HG03558 (cell line): ENCODE measurements around the gene THADA.
"Not testable (repeated sequence)": the region's sequence is repeated elsewhere in the genome, so short reads cannot be mapped to it uniquely, and the experiment has no call there.

Experiments used
- ATAC-seq: cut with Tn5 transposase; IDR thresholded peaks from one replicate; pipeline ENCODE4 v1.9.1; 2021; ENCODE audit warnings: moderate number of reproducible peaks; ENCODE audit not compliant: unreplicated experiment; ENCODE audit errors: extremely low read depth

The THADA gene

DNA sequence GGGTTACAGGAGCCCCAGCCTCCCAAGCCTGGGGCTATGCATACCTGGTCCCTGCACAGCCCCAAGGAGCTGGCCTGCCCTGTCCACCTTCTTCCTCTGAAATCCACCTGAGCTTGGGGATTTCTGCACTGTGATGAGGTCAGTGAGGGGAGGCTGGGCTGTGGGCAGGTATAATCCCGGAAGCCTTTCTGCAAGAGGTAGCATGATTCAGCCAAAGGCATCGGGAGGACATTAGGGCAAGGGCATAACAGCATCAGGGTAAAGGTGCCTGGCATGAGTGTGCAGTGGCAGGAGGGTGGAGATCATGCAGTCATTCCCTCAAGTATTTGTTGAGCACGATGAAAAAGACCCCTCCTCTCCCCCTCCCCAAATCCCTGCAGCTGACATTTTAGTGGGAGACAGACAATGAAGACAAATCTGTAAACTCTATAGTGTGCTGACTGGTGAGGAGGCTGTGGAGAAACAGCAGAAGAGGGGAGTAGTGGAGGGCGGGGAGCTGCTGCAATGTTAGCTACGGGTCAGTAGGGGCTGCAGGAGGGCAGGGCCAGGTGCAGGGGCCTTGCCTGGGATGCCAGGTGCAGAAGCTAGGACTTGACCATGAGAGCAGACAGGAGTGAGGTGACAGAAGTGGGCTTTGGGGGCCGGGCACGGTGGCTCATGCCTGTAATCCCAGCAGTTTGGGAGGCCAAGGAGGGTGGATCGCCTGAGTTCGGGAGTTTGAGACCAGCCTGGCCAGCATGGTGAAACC, 388.1 kb downstream of the THADA start:
- no peak for ATAC-seq

DNA sequence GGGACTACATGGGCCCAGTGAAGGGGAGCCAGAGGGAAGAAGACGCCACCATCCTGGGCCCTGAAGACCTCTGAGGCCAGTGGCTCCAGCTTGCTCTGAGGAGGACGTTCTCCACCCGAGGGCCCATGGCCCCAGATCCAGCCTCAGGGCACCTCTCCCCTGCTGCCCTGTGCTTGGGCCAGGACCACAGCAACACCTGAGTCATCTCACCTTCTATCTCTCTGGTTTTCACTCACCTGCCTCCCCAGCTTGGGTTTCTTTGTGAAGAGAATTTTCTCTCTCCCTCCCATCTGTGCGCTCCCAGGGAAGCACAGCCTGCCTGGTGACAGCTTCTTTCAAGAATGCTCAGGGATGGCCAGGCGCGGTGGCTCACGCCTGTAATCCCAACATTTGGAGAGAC, 389.2 kb downstream of the THADA start:
- no peak for ATAC-seq

DNA sequence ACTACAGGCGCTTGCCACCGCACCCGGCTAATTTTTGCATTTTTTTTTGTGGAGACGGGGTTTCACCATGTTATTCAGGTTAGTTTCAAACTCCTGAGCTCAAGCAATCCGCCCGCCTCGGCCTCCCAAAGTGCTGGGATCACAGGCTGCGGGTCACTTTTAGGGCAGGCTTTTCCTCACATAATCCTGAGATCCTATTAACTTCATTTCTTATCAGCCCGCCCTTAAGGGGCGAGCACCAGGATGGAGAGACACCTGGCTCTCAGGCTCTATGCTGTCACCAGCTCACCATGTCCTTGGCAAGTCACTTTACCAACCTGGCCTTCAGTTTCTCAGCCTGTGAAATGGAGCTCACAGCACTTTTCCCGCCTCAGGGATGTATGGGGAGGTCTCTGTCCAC, 392.5 kb downstream of the THADA start:
- no peak for ATAC-seq

GRCh38 chr2:43202289-43202688, 393.5 kb downstream of the THADA start:
- ATAC-seq: no peak

GRCh38 chr2:43201497-43201896, 394.3 kb downstream of the THADA start:
- no peak for ATAC-seq

DNA sequence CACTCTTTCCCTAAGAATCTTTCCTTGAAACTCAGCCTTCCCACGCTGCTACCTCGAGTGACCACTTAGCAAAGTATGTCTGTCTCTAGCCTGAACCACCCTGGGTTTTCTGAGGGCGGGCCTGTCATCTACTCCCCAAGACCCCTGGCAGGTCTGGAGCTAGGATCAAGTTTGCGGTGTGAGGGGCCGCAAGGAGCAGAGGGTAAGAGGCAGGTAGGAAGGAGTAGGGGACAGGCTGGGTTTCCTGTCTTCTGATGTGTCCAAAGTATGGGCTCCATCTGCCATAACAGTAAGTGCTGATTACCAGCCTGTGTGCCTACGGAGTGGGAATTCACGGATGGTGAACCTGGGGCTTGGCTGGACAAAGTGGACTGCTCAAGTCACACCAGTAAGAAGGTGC, 394.8 kb downstream of the THADA start:
- no peak for ATAC-seq

GRCh38 chr2:43199492-43200488, 396.0 kb downstream of the THADA start:
- ATAC-seq: no peak

DNA sequence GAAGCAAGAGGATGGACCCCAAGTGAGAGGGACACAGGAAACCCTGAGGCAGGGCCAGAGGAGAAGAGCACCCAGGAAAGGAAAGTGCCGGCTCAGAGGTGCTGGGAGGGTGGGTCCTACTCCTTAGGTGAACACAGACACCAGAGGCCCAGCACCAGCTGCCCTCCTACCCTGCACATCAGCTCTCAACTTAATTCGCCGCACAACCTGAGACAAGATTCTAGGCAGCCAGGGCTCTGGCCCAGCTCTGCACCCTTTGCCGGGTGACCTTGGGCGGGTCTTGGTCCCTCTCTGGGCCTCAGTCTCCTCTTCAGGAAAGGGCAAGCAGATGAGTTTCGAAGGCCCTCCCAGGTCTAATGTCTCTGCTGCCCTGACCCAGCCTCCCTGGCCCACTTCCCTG, 397.6 kb downstream of the THADA start:
- ATAC-seq: no peak

GRCh38 chr2:43197588-43197896, 398.3 kb downstream of the THADA start:
- ATAC-seq: no peak

- ATAC-seq: no peak
Observed at GRCh38 chr2:43196768-43197587, 398.9 kb downstream of the THADA start.

DNA sequence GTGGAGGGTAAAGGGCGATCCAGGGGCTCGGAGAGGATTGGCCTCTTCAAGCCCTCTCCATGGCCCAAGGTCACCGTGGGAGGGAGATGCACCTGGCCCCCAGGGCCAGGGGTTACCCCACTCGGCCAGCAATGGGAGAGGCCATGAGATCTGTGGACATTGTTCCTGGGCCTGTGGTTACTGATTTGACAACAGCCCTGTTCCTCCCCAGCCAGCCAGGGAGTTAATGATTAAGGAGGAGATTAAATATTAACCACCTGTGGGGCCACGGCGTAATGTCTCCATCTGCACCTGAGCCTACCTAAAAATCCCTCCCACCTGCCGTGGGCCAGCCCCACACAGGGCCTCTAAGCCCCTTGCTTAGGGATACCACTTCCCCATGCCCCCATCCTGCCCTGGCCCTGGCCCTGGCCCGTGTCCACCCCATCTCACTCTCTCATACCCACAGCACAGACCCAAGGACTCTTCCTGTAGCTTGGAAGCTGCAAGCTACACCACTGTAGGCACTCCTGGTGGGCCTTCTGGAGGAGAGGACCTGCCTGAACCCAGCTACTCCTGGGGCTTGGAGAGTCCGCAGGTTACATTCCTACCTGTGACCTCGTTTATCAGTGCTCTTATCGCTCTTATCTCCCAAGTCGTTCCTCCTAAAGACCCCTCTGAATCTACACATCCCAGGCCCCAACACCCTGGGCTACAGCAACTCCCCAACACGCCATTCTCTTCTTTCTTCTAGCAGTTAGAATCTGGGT, 401.5 kb downstream of the THADA start:
- no peak for ATAC-seq

- ATAC-seq: no peak
Observed at GRCh38 chr2:43193652-43194120, 402.2 kb downstream of the THADA start.

GRCh38 chr2:43192744-43193651, 402.8 kb downstream of the THADA start:
- no peak for ATAC-seq

DNA sequence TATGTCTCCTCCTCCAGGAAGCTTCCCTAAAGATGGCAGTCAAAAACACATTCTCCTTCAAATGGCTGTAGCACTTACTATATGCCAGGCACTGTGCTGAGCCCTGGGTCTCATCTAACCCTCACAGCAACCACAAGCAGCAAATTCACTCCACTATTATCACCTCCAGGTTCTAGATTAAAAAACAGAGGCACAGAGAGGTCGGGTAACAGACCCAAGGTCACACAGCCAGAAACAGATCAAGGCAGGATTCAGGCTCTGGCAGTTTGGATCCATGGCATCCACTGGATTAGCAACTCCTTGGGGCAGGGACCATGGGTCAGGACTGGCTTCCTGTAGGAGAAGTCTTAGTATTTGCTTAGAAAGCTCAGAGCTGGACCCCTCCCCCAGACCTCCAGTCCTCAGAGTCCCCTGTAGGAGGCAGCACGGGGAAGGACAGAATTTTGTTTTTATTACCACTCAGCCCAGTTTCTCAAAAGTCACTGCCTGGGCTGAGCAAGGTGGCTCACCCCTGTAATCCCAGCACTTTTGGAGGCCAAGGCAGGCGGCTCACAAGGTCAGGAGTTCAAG, 403.8 kb downstream of the THADA start:
- ATAC-seq: no peak

GRCh38 chr2:43190311-43191052, 405.4 kb downstream of the THADA start:
- no peak for ATAC-seq

- not testable (repeated sequence) for ATAC-seq
Observed at GRCh38 chr2:43189861-43190260, 406.0 kb downstream of the THADA start.

- ATAC-seq: no peak
Observed at GRCh38 chr2:43188561-43189386, 407.1 kb downstream of the THADA start.
